NCI-H524 (cell line): ENCODE data around the gene SEMA7A.
"Not testable (repeated sequence)": the region's sequence is repeated elsewhere in the genome, so short reads cannot be mapped to it uniquely, and the experiment has no call there.

Source experiments
- DNase-seq, 2 experiments: peaks; one replicate each; lab custom pipeline; 2025; lab: John Stamatoyannopoulos, UW

Gene SEMA7A

DNA sequence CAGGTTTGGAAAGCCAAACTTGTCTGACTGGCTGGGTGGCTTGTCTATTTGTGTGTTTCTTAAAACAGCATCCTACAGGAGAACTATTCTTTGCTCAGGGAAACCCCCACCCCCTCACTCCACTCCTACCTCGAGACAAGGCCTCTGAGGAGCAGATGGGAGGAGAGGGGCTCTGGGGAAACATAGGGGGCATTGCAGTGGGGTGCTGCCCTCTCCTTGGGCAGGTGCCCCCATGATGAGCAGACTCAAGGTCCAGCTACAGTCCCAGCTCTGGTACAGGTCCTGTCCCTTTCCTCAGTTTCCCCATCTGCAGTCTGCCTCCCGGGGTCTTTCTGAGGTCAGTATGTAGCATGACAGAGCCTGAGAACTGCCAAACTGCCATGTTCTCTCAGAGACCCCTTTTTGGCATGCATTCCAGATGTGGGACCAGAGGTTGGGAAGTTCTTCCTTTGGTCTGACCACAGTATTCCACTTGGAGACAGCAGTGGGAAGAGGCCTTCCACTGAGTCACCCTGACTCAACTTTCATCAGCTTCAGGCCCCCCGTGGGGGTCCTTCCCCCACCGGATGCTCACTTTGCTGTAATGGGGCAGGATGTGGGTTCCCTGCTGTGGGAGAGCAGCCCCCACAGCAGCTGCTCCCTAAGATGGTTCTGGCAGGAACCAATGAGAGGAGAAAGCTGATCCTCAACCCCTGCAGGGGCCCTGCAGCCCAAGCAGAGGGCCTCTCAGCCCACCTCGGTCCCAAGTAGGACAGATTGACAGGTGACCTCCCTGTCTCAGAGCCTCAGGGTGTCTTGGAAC is 34.0 kb downstream of the SEMA7A start:
- DNase-seq: no peak

DNA sequence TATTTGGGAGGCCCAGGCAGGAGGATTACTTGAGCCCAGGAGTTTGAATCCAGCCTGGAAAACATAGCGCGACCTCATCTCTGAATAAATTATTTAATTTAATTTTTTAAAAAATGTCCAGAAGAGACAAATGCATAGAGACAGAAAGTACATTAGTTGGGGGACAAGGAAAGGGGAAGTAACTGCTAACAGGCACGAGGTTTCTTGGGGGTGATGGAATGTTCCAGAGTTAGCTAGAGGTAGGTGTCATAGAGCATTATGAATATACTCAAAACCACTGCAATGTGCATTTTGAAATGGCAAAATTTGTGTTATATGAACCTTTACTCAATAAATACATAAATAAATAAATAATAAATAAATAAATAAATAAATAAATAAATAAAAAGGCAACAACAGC is 34.7 kb downstream of the SEMA7A start:
- no peak for DNase-seq

DNA sequence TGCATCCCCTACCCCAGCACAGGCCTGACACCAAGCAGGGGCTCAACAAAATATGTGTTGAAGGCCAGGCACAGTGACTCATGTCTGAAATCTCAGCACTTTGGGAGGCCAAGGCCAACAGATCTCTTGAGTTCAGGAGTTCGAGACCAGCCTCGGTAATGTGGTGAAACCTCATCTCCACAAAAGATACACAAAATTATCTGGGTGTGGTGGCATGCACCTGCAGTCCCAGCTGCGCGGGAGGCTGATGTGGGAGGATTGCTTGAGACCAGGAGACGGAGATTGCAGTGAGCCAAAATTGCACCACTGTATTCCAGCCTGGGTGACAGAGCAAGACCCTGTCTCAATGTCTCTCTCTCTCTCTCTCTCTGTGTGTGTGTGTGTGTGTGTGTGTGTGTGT is 35.6 kb downstream of the SEMA7A start:
- DNase-seq: no peak

DNA sequence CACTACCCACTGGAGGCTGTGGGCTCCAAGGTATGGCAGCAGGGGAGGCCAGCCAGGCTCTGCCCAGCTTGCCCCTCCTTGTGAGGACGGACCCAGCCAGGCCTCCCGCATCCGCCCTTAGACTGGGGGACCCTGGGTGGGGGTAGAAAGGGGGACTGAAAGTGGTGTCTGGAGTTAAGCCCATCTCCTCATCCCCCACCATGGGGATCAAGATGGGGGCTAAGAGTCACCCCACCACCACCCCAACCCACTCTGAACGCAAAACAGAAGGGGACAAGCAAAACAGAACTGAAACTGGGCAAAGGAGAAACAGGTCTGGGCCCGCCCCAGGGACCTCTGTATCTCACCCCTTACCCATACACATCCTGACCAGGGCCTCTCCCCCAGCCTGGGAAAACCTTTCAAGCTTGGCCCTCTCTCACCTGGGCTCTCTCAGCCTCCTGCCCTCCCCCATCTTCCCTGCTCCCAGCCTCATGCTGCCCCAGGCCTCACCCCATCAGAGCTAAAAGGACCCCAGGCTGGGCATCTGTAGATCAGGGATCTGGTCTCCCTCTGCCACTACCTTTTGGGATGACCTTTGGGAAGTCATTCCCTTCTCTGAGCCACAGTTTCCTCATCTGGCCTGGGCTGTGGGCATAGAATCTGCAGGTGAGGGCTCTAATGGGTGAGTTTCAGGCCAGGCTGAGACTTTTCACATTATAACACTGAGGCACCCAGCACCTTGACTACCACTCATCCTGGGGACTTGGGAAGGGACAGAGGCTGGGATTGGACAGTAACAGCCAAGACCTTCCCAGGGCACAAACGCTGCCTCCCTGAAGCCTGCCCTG is 36.3 kb downstream of the SEMA7A start:
- DNase-seq: no peak

DNA sequence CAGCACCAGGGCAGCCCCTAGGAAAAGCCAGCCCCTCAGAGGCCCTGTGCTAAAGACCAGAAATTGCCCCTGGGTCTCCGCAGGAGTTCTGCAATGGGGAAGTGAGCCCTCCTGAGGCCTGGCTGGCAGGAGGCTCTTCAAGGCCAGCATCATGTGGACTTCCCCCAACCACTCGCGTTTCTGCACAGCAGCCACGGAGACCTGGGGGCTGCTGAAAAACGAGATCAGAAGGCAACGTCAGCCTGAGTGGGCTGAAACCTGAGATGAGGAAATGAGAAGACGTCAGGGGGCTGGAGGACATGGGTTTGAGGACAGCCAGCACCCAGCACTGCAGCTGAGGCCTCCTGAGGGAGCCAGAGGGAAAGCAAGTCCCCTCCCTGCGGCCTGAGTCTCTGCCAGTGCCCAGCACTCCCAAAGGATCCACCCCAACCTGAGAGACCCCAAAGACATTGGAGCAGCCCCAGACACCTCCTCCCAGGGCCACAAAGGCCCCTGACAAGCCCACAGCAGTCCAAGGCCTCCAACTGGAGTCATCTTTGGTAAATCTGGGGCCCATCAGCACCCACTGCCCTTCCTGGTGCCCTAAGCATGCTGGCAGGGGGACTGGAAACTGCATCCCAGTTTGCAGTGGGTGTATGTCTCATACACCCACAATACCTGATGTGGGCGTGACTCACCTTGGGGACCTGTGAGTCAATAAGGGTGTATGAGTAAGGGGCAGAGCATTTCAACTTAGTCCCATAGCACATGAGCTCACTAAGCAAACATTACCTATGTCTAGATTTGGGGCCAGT is 37.1 kb downstream of the SEMA7A start:
- no peak for DNase-seq

DNA sequence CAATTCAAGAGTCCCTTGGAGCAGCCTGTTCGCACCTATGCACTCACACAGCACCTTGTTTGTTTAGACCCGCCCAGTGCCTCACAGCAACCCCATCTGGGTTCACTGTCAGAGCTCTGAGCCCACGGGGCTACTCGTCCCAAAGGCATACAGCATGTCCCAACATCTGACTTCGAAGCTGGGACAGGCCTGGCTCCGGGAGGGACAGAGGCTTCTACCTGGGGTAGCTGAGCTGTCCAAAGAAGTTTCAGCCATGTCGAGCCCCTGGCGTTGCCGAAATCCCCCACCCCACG is 37.7 kb downstream of the SEMA7A start:
- DNase-seq: no peak

DNA sequence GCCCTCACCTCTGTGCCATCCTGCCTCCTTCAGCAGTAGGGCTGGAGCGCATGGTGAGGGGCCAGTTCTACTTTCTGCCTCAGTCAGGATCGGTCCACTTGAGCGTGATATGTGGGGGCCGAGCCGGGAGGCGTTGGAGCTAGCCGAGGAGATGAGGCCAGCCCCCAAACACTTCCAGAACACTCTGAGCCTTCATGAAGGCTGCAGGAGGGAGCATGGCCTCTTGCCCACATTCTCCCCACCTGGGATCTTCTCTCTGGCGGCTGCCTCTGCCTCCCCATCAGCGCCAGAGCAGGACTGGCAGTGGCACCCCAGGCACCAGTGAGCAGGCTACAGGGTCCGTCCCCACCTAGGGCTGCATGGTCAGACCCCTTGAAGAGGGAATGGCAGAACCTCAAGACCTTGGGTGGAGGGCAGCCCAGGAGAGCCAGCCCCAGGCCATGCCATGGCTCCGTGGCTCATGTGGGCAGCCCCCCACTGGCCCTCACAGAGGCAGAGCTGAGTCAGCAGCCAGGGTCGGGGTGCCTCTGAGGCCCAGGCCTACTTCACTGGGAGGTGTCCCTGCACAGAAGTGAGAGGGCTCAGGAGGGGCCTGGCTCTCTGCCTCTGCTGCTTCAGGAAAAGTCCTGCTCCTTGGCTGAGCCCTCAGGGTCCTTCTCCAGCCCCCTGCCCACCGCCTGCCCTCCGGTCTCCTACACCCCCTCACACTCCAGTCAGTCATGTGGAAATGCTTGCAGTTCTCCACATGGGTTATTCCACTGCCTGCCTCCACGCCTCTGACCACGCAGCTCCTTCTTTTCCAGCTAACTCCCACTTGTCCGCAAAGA is 38.2 kb downstream of the SEMA7A start:
- no peak for DNase-seq

DNA sequence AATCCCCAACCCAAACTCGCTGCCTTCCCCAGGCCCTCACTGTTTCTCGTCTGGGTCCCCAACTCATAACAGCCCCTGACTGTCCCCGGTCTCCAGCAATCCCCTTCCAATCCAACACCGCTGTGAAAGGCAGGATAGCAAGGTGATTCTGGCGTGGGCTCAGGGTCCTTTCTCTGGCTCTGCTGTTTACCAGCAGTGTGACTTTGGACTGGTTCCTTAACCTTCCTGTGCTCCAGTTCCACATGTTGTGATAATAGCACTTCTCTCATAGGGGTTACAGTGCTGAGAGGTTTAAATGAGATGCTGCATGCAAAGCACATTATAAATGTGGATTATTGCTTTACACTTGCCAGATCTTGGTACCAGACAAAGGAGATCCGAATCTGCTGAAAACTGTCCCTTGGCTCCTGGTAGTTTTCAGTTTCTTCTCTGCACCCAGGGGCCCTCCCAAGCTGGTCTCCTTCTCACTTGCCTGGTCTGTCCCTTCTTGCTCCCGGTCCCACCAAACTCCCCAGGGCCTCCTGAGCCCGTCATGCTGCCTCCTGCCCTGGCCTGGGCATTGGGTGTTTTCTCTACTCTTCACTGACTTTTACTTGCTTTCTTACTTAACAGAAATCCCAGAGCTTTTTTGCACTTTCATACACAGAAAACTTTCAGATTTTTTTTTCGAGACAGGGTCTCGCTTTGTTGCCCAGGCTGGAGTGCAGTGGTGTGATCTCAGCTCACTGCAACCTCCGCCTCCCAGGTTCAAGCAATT is 39.5 kb downstream of the SEMA7A start:
- no peak for DNase-seq

DNA sequence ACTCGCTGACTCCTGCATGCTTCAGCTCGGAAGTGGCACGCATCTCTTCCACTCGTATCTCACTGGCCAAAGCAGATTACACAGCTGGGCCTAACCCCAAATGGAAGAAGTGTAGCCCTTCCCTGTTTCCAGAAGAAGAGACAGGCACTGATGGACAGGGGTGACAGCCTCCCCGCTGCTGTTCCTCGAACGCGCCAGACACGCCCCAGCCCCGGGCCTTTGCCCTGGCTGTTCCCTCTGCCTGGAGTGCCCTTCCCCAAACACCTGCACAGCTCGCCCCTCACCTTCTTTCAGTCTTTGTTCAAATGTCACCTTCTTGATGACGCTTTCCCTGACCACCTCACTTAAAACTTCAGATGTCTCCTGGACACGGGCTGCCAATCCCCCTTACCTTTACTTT is 40.3 kb downstream of the SEMA7A start:
- DNase-seq: no peak

DNA sequence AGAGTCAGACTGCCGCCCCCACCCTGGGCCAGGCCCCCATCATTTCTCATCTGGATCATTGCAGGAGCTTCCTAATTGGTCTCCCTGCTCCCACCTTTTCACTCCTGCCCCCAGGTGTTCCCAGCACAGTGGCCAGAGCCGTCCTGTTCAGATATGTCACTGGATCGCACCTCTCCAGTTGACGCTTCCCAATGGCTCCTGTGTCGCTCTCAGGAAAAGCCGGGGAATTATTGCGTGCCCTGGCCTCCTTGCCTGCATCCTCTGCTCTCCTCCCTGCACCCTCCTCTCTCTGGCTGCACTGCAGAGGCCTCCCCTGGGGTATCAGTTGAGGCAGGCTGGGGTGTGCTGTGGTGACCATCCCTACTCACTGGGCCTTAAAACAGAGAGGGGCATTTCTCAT is 40.9 kb downstream of the SEMA7A start:
- no peak for DNase-seq

DNA sequence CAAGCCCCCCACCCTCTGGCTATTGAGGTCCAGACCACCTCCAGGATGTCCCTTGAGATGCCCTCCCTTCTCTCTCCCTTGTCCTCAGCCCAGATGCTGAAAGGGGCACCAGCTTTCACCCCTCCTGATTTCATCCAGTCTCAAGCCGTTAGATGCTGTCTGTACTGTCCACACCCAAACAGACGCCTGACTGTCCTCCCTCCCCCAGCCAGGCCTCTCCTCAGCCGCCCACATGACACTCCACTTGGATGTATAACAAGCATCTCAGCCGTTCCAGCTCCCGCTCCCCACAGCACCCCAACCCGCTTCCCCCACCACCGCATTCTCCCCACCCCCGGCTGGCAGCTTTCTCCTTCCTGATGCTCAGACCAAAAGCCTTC is 41.3 kb downstream of the SEMA7A start:
- no peak for DNase-seq

DNA sequence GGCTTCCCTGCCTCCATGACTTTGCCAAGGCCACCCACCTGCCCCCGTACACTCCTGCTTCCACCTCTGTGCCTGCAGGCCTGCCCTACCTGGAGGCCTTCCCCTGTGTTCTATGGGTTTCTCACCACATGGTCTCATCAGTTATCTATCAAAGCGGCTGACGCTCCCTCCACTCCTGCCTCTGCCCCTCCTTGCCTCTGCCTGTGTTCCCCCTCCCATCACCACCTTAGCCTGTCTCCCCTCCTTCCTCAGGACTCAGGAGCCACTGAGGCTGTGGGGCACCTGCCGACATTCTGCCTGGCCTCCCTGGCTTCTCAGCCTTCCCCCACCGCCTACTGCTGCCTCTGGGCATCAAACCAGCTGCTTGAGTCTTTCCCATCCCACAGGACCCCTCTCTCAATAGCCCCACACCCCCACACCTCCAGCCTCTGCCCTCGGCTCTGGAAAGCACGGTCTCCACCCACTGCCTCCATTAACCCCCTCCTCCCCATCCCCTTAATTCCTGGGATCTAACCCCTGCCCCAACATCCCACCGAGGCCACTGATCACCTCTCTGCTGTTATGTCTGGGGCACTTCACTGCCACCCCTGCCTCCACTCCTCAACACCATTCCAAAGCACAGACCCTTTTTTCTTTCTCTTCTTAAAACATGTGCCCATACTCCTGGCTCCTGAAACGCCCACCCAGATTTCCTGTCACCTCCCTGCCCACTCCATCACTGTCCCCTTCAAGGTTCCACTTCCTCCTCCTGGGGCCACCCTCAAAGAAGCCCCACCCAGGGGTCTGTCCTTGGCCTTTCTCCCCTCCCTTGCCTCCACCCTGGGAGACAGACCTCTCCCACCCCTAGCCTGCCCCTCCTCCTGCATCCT is 41.9 kb downstream of the SEMA7A start:
- DNase-seq: no peak

DNA sequence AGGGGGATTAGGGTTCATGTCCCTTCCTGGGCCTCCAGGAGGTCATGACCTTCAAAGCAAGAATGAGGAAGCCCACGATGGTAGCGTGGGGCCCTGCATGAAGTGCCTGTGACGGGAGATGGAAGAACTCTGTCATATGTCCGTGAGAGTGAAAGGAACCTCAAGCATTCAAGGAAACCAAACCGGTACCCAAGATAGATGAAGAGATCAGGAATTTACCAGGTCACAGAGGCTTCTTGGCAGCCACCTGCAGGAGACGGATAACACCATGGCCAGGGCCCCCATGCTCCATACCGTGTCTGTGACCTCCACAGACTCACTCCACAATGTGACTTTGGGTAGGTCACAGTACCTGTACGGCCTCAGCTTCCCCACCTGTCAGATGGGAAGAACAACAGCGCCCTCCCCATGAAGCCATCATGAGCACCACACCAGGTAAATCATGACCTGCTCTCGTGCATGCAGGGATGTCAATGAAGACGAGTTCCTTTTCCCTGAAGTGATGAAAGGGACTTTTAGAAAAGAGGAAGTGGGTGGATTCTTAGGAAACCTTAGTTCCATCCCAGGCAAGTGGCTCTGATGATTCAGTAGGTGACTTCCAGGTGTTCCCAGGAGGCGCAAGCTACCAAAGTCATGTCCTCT is 43.0 kb downstream of the SEMA7A start:
- DNase-seq: no peak

DNA sequence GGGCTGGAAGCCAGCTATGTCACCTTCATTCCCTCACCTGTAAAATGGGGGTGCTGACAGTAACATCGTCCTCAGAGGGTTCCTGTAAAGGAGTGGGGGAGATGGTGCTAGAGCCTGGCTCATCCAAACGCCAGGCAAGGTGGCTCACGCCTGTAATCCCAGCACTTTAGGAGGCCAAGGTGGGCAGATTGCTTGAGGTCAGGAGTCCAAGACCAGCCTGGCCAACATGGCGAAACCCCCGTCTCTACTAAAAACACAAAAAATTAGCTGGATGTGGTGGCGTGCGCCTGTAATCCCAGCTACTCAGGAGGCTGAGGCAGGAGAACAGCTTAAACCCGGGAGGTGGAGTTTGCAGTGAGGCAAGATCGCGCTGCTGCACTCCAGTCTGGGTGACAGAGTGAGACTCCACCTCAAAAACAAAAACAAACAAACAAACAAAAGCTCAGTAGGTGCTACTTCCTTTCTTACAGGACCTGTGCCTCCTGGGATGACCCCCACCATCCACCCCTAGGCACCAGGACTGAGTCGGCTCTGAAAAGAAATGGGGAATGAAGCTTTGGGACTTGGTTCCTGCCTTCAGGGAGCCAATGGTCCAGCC is 43.6 kb downstream of the SEMA7A start:
- not testable (repeated sequence) for DNase-seq

DNA sequence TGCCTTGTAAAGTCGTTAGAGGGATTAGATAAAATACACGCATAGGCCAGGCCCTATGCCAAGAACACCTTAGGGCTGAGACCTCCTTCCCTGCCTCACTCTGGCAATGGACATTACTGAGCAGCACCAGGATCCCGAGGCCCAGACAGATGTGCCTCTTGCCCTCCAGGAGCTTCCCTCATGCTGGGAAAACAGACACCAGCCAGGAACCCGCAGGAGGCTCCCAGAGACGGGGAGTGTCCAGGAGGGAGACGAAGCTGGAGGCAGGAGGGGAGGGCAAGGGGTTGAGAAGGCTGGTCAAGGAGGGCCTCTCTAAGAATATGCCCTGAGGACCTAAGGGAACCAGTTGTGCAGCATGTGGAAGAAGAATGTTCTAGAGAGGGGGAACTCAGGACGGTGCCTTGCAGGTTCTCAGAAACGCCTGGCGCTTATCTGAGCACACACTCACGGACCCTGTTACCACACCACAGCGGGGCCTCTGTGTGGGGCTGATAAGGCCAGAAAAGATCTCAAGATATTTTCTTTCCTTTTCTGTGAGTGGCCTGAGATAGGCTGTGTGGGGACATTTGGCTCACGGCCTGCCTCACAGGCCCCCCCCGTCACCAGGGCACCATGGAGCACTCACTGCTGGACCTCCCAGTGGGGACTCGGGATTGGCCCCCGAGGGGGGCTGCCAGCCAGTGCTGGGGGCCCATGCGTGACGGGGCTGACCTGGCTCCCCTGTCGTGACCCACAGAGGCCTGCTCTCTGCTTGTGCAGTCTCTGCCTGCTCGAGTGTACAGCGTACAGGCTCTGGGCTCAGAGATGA is 44.3 kb downstream of the SEMA7A start:
- DNase-seq: no peak

DNA sequence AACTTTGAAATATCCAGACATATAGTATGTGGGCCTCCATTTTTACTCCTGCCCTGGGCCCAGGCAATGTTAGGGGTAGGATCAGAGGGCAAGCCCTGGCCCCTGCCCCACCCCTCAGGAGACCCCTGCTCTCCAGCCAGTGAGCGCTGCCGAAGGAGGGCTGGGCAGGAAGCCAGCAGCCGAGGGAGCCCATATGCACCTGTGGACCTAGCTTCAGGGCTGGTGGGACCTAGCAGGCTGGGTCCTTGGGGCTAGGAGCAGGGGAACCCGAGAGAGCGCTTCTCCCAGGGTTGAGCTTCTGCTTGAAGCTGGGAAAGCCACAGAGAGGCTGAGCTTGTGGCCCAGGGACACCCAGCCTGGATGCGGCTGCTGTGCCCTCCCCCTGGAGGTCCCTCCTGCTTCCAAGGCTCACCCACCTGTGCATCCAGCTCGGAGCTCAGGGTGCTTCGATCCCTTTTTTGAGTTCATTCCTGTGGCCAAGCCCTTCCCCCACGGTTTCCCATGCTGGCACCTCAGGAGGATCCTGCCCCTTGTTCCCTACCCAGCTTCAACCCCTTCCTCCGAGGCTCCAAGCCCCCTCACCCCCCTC is 45.3 kb downstream of the SEMA7A start:
- no peak for DNase-seq

DNA sequence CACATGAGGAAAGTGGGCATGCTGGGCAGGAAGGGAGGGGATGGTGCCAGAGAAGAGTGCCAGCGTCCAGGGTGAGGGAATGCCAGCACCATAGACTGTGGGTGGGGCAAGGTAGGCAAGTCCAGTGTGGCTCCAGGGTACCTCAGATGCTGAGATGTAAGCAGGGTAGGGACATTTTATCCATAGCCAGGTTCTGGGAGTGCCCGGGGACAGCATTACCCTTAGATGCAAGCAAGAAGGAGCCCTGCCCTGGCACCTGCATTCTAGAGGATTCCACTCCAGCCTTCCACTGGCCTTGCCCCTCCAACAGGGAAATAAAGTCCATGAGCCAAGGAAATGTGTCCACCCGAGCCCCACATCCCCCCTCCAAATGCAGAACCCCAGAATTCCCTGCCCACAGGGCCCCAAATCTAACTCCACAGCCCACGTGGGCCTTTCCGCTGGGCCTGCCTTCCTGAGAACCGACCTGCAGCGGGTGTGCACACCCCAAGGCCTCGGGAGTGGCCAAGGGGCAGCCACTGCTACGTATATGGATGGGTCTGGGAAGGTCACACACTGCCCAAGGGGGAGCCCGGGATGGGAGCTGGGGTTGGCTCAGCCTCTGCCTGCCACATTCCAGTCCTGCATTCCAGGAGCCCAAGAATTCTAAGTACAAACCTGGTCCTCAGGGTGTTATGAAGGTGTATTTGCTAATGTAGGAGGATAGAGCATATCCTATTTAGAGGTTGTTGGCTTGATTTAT is 46.0 kb downstream of the SEMA7A start:
- DNase-seq: no peak
